GM18858 (cell line): Measurements from ENCODE around the gene MDFIC.

Source experiments
- ATAC-seq: cut with Tn5 transposase; IDR thresholded peaks from one replicate; pipeline ENCODE4 v1.9.1; 2021; ENCODE audit not compliant: unreplicated experiment

The MDFIC gene

GRCh38 chr7:115032715-115033703, 111.1 kb downstream of the MDFIC start:
- ATAC-seq = no peak

DNA sequence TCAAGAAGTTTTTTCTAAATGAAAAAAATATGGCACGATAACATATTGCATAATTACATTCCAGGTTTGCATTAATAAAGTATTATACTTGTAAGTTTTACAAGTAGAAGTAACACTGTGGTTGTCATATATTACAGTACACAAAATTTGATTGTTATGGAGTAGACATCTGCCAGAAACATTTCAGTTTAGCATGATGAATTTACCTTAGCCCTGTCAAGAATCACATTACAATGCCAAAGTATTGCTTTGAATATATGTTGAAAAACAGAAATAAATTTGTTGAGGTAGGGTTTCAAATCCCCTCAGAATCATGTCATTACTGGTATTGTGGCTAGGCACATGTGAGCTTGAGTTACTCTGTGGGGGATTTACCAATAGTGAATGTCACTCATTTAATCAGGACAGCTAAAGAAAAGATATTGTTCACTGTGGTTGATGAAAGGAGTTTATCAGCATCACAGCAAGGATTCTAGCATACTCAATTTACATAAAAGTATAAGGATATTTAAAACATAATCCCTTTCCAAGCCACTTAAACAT, 112.1 kb downstream of the MDFIC start:
- ATAC-seq = no peak

DNA sequence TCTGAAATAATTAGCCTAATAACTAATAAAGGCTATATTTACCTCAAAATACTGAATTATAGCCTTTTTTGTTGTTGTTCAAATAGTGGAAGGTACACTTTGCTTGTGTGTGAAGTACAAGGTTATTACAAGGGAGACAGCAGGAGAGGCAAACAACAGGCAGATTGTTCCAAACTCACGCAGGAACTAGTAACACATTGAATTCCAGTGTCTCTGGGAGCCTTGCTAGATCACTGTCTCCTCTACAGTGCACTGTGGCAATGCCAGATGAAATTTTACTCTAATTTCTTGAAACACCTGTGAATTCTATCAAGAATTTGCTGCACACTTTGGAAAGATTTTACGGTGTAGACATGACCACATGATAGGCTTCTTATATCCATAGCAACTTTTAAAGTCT, 112.6 kb downstream of the MDFIC start:
- ATAC-seq = no peak

DNA sequence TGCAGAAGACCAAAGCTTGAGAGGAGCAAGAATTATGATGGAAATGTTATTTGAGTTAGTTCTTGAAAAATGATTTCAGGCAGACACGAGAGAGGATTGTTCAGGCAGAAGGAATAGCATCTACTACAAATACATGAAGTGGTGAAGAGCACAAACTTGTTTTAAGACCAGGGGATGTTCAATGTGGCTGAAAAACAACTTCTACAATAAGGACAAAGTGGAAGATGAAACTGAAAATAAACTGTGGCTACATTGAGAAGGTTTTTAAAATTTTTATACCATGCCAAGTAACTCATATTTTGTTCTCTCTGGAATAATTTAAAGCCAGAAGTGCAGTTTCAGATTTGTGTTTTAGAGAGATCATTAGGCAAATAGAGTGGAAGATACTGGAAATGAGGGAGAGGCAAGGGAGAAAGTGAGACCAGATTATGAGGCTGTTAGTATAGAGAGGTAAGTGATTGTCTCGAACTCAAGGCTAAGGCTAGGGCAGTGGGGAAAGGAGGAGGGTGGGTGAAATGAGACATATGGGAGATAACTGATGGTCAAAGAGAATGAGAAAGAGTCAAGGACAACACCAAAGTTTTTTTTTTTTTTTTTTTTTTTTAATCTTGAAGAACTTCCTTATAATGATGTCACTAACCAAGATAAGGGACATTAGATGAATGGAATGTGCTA, 115.4 kb downstream of the MDFIC start:
- ATAC-seq = peak; percentile 40

DNA sequence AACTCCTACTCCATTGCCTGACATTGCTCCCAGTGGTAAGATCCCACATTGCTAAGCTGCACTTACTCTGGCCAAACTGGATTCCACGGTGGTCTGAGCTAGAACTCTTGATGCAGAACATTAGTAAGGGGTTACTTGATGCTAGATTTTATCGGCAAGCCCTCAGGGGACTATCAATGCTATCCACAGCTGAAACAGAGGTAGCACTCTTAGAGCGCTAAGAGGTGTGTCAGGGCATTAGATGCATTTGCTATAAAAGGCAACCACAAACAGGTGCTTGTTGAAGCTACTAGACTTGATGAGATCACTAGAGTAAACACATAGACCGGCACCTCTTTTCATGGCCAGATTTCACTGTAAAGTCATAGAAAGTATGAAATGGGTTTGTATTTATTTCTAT, 116.3 kb downstream of the MDFIC start:
- no peak for ATAC-seq

DNA sequence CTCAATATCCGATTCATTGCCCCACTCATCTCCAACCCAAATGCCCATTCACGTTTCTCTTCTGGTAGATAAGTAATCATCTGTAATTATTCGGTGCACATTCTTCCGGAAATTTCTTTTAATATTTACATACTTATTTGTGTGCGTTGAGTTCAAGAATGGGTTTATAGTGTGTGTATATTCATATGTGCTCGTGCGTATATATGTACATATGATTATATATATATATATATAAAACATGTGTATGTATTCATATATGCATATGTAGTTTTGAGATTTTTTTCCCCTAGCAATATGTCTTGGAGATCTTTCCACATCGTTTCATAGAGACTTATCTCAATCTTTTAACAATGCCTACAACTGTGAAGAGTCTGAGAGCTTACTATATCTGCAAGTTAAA, 118.2 kb downstream of the MDFIC start:
- ATAC-seq = no peak

GRCh38 chr7:115040495-115040894, 118.6 kb downstream of the MDFIC start:
- no peak for ATAC-seq

DNA sequence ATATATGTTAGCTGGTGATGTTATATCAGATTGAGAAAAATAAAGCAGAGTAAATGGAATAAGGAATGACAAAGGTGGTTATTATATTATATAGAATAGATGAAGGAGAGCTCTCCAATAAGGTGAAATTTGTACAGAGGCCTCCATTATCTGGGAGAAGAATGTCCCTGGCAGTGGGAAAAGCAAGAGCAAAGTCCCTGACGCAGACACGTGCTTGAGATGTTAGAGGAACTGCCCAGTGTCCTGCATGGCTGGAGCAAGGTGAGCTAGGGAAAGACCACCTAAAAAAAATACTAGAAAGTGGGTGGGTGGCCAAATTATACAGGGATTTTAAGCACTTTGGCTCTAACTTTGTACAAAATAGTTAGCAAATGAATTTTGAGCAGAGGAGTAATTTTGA, 120.7 kb downstream of the MDFIC start:
- no peak for ATAC-seq

DNA sequence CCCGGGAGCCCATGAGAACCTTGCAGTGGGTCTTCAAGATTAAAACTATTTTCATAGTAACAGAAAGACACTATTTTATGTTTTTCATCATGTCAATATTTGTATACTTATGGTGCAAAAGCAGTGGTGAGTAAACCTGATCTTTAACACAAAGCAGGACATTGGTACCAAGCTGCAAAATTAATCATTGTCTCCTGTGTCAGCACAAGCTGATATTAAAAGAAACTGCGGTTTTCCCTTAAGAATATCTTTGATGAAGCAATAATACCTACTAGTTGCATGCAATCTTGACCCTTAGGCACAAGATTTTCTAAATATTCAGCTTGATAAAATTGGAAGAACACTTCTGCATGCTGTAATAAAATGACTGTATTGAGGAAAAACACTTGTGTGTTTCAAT, 121.7 kb downstream of the MDFIC start:
- no peak for ATAC-seq

- no peak for ATAC-seq
Measured at GRCh38 chr7:115044224-115044623, 122.3 kb downstream of the MDFIC start.

DNA sequence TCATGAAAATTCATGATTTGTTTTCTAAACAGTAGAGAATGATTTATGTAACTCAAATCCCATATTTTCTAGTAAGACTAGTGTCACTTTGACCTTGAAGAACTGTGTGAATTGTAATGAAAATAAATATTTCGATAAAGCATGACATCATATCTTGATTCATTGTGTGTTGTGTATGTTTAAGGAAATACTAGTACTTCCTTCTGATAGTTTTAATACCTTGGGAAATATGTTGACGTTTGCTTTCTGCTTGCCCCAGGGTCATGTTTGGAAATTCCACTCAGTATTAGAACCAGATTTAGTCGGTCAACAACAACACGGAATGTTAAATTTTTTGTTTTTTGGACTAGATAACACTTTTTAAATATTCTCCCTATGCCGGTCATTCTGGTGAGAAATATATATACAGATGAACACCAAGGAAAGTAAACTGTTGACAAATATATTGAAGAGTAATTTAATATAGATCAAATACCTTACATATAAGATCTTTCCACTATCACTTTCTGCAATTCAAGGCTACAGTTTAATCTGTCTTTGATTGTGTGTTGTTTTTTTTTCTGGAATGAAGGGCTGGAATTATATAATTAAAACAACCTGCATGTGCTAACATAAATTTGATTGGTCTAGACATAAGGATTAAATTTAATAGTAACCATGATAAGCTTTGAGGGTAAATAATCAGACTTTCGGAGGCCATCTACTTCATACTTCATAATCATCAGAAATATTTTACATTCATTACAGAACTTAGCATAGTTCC, 126.2 kb downstream of the MDFIC start:
- no peak for ATAC-seq

- no peak for ATAC-seq
Measured at GRCh38 chr7:115052706-115053105, 130.8 kb downstream of the MDFIC start.

GRCh38 chr7:115054478-115055065, 132.7 kb downstream of the MDFIC start:
- ATAC-seq = no peak

DNA sequence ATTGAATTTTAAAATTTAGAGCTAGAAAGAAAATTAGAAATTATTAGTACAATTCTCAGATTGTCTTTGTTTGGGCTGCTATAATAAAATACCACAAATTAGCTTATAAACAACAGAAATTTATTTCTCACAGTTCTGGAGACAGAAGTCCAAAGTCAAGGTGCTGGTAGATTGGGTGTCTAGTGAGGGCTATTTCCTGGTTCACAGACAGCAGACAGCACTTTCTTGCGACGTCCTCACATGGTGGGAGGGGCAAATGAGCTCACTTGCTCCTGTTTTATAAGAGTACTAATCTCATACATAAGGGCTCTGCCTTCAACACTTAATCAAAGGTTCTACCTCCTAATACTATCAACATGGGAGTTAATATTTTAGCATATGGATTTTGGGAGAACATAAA, 134.1 kb downstream of the MDFIC start:
- no peak for ATAC-seq

DNA sequence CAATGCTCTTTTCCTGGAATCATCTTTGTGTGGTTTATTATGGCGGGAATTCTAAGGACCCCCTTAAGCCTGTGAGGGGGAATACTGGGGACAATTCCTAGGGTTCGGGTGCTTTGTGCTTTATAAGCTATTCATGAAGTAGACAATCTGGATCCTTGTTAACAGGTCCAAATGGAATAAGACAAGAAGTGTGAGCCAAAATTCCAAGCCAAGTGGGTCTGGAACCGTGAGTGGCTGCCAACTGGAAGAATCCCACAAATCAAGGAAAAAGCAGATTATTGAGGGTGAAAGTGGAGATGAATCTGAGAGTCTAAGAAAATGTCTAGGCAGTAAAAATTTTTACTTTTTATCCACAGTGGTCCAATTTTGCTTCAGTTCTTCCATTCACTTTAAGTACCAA, 136.8 kb downstream of the MDFIC start:
- no peak for ATAC-seq

GRCh38 chr7:115059321-115059720, 137.4 kb downstream of the MDFIC start:
- ATAC-seq = no peak

DNA sequence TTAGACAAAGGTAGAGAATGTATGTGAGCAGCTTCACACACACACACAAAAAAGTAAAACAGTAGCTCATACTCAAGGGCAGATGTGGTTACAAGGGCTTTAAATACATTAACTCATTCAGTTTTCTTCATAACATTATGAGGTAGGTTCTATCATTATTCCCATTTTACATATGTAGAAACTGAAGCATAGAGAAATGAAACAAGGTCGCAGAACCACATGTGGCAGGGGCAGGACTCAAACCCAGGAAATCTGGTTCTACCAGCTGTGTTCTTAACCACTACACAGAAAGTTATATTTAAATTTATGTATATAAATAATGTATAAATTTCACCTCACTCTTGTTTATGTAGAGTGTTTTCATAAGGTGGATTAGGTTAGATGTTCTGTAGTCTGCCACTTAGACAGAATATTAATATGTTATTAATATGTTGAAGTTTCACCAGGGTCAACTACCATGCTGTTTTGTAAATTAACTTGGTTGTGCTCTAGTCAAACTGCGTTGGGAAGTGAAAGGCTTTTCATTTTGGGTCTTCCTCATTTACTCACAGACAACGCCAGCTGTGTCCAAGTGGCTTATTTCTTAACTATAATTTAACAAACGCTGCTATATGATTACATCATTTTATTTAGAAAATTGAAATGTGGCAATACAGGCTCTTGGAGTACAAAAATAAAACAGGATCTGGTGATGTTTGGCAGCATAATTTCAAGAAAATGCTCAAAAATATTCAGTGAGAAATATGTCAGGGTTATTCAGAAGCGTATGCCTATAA, 138.4 kb downstream of the MDFIC start:
- peak; percentile 53 for ATAC-seq

DNA sequence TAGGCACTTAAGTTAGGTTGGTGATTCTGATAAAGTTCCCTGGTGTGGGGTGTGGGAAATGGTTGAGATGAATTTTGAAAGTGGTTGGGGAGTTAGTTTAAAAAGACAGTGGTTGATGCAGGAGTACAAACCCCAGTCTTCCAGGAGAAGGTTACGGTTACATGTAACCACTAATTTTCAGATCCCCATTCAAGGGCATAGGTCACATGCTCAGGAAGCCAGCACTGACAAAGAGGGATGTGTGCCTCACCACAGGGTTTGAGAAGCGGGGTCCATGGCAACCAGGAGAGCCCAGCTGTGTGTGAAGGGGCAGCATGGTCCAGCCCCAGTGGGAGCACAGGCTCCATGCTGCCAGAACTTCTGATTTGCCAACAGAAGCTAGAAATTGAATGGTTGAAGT, 144.2 kb downstream of the MDFIC start:
- peak; percentile 61 for ATAC-seq

DNA sequence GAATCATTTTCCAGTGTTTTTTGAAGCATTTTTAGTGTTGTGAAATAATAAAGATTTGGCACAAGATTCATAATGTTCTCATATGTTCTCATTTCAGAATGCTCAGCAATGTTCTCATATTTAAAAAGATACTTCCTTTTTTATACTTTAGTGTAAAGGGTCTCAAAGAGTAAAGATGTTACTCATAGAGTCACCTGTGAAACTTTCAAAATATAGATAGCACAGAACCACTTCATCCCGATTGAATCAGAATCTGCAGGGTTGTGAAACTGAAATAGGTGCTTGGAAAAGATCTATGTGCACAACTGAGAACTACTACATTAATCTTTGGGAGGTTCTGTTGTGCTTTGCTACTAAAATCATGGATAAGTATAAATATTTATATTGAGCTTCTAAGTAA, 144.7 kb downstream of the MDFIC start:
- ATAC-seq = peak; percentile 69

DNA sequence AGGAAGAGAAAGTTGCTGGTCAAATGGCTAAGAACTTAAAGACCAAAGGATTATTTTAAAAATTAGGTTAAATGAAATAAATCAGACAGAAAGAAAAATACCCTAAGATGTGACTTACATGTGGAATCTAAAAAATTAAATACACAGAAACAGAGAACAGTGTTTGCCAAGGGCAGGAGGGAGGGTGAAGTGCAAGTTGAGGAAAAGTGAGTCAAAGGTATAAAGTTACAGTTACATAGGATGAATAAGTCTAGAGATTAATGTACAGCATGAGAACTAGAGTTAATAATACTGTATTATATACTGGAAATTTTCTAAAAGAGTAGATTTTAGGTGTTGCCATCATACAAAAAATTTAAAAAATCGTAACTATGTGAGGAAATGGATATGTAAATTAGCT, 146.3 kb downstream of the MDFIC start:
- ATAC-seq = no peak
